Measurements from ENCODE around the gene CMKLR1. TPM values are rescaled to one million over a fixed set of nuclear protein-coding genes. Genes with fewer than 3 reads are reported as not detected.

The CMKLR1 gene
- total RNA-seq, 1 experiment from 2014 or later: 0.15 TPM

DNA sequence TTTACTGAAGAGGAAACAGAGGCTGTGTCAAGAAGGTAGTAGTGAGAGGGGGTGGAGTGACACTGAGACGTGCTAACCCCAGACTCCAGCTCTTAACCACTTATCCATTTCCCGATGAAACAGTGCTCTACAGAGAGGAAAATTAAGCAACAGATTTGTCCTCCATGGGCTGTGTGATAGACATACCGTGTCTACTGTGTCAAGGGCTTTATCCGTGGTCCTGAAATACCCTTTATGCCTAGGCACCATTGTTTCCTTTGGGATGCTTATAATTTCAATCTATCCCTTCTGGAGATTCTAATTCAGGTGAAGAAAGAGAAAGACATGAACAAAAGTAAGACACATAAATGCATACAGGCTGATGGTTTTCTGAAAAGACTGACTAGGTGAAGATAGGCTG, 71.7 kb downstream of the CMKLR1 start:
- ChIA-PET CTCF (no interaction called here), RAD21 (ENCODE audit: low non-redundant PET in 1 of 2, low total read pairs in 2 of 2, uncharacterized antibody in 2 of 2, unreplicated experiment in 2 of 2) (no interaction called here), POLR2A (no interaction called here)
- no peaks in the 10 kb centered on the region for H3K9me2 ChIP-seq (ENCODE audit: insufficient read depth)
- H3K4me2 ChIP-seq (ENCODE audit: low read length): no peak overlapping the region
- no peak overlapping the region for H3K9ac ChIP-seq (ENCODE audit: low read length)
- DNase-seq (ENCODE audit: low read depth, low spot score) (no peak), ATAC-seq (no peak)
- H2AFZ ChIP-seq (ENCODE audit: low read depth, low read length, poor library complexity, severe bottlenecking): no peak overlapping the region
- H3K4me3 ChIP-seq (replicated peaks in 1 of 2; ENCODE audit: low read depth in 1 of 2, low read length in 2 of 2): no peak overlapping the region
- H3K27me3 ChIP-seq (ENCODE audit: insufficient read depth, low read length): peaks cover 64% of the 10 kb centered on the region
- no peaks in the 10 kb centered on the region for H3K79me2 ChIP-seq (ENCODE audit: insufficient read depth, low read length)
- H4K20me1 ChIP-seq (ENCODE audit: insufficient read depth): no peaks in the 10 kb centered on the region
- H3K4me1 ChIP-seq (ENCODE audit: control insufficient read depth in 1 of 2, insufficient read depth in 2 of 2, low read length in 2 of 2): no peaks in the 10 kb centered on the region
- no peak overlapping the region for H3K27ac ChIP-seq (ENCODE audit: low read depth, low read length)
- no TSS peak for BruUV-seq (replicated peaks)
- intact Hi-C loops (cut with micrococcal nuclease): no loop called here
- H3K9me3 ChIP-seq (ENCODE audit: control insufficient read depth in 1 of 2, insufficient read depth in 1 of 2, low read depth in 1 of 2, low read length in 2 of 2): no peaks in the 10 kb centered on the region
- TF ChIP-seq, protein P1, sequence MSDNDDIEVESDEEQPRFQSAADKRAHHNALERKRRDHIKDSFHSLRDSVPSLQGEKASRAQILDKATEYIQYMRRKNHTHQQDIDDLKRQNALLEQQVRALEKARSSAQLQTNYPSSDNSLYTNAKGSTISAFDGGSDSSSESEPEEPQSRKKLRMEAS (IDR thresholded peaks at IDR 0.05): no peak
- TF ChIP-seq, protein P2, sequence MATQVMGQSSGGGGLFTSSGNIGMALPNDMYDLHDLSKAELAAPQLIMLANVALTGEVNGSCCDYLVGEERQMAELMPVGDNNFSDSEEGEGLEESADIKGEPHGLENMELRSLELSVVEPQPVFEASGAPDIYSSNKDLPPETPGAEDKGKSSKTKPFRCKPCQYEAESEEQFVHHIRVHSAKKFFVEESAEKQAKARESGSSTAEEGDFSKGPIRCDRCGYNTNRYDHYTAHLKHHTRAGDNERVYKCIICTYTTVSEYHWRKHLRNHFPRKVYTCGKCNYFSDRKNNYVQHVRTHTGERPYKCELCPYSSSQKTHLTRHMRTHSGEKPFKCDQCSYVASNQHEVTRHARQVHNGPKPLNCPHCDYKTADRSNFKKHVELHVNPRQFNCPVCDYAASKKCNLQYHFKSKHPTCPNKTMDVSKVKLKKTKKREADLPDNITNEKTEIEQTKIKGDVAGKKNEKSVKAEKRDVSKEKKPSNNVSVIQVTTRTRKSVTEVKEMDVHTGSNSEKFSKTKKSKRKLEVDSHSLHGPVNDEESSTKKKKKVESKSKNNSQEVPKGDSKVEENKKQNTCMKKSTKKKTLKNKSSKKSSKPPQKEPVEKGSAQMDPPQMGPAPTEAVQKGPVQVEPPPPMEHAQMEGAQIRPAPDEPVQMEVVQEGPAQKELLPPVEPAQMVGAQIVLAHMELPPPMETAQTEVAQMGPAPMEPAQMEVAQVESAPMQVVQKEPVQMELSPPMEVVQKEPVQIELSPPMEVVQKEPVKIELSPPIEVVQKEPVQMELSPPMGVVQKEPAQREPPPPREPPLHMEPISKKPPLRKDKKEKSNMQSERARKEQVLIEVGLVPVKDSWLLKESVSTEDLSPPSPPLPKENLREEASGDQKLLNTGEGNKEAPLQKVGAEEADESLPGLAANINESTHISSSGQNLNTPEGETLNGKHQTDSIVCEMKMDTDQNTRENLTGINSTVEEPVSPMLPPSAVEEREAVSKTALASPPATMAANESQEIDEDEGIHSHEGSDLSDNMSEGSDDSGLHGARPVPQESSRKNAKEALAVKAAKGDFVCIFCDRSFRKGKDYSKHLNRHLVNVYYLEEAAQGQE (IDR thresholded peaks at IDR 0.05; ENCODE audit: low read depth): peak; percentile 25
- no peaks in the 10 kb centered on the region for H3K36me3 ChIP-seq (ENCODE audit: control insufficient read depth in 1 of 2, insufficient read depth in 2 of 2, low read length in 2 of 2)

DNA sequence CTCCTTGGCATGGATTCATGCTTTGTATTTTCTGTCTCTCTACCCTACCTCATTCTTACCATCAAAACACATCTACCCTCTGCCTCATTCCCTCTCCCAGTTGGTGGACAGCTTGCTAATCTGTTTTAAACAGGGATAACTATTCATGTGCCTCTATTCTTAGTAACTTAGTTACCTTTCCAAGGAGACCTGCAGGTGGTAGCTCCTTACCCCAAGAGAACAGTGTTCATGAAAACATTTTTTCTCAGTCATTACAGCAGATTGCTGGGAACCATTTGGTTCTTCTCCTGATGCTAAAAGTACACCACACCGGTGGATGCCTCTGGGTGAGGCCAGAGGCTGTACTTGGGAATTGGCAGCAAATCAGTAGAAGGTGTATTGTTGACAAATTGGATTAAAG, 73.0 kb downstream of the CMKLR1 start:
- Histone ChIP-seq H3K27me3 (ENCODE audit: insufficient read depth, low read length) (peaks cover 65% of the 10 kb centered on the region), H3K4me3 (replicated peaks in 1 of 2; ENCODE audit: low read depth in 1 of 2, low read length in 2 of 2) (no peak overlapping the region), H3K9me2 (ENCODE audit: insufficient read depth) (no peaks in the 10 kb centered on the region), H3K27ac (ENCODE audit: low read depth, low read length) (no peak overlapping the region), H3K9me3 (ENCODE audit: control insufficient read depth in 1 of 2, insufficient read depth in 1 of 2, low read depth in 1 of 2, low read length in 2 of 2) (0 out of 4 replicates have a peak, but pooled peaks cover 0 to 7% of the 10 kb centered on the region in 2 experiments), H4K20me1 (ENCODE audit: insufficient read depth) (no peaks in the 10 kb centered on the region), H3K4me1 (ENCODE audit: control insufficient read depth in 1 of 2, insufficient read depth in 2 of 2, low read length in 2 of 2) (no peaks in the 10 kb centered on the region), H3K36me3 (ENCODE audit: control insufficient read depth in 1 of 2, insufficient read depth in 2 of 2, low read length in 2 of 2) (no peaks in the 10 kb centered on the region), H3K9ac (ENCODE audit: low read length) (no peak overlapping the region), H3K4me2 (ENCODE audit: low read length) (no peak overlapping the region), H2AFZ (ENCODE audit: low read depth, low read length, poor library complexity, severe bottlenecking) (no peak overlapping the region), H3K79me2 (ENCODE audit: insufficient read depth, low read length) (no peaks in the 10 kb centered on the region)
- ChIA-PET CTCF (no interaction called here), POLR2A (no interaction called here), RAD21 (ENCODE audit: low non-redundant PET in 1 of 2, low total read pairs in 2 of 2, uncharacterized antibody in 2 of 2, unreplicated experiment in 2 of 2) (no interaction called here)
- no peak for DNase-seq (ENCODE audit: low read depth, low spot score)
- intact Hi-C loops (cut with micrococcal nuclease): no loop called here
- no peak for ATAC-seq
- no TSS peak for BruUV-seq (replicated peaks)
- TF ChIP-seq, protein P3, sequence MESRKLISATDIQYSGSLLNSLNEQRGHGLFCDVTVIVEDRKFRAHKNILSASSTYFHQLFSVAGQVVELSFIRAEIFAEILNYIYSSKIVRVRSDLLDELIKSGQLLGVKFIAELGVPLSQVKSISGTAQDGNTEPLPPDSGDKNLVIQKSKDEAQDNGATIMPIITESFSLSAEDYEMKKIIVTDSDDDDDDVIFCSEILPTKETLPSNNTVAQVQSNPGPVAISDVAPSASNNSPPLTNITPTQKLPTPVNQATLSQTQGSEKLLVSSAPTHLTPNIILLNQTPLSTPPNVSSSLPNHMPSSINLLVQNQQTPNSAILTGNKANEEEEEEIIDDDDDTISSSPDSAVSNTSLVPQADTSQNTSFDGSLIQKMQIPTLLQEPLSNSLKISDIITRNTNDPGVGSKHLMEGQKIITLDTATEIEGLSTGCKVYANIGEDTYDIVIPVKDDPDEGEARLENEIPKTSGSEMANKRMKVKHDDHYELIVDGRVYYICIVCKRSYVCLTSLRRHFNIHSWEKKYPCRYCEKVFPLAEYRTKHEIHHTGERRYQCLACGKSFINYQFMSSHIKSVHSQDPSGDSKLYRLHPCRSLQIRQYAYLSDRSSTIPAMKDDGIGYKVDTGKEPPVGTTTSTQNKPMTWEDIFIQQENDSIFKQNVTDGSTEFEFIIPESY (IDR thresholded peaks at IDR 0.05; ENCODE audit: extremely low read depth, insufficient replicate concordance, low read length): no peak
- TF ChIP-seq, protein P4, sequence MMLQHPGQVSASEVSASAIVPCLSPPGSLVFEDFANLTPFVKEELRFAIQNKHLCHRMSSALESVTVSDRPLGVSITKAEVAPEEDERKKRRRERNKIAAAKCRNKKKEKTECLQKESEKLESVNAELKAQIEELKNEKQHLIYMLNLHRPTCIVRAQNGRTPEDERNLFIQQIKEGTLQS (IDR thresholded peaks at IDR 0.05): no peak
- TF ChIP-seq ELF1 (IDR thresholded peaks at IDR 0.05; ENCODE audit: borderline replicate concordance, low read depth) (no peak), EZH2phosphoT487 (IDR thresholded peaks at IDR 0.05; ENCODE audit: borderline replicate concordance) (no peak), SP1 (IDR thresholded peaks at IDR 0.05; ENCODE audit: low read depth) (no peak), SIN3A (IDR thresholded peaks at IDR 0.05; ENCODE audit: low read depth) (no peak), POLR2A (IDR thresholded peaks at IDR 0.05; ENCODE audit: borderline replicate concordance, extremely low read depth, insufficient read depth, insufficient read length) (no peak), FOSL1 (IDR thresholded peaks at IDR 0.05; ENCODE audit: low read depth) (no peak), RAD21 (IDR thresholded peaks at IDR 0.05; ENCODE audit: low read depth) (no peak), CEBPB (IDR thresholded peaks at IDR 0.05; ENCODE audit: low read depth) (no peak)
- TF ChIP-seq, protein P5, sequence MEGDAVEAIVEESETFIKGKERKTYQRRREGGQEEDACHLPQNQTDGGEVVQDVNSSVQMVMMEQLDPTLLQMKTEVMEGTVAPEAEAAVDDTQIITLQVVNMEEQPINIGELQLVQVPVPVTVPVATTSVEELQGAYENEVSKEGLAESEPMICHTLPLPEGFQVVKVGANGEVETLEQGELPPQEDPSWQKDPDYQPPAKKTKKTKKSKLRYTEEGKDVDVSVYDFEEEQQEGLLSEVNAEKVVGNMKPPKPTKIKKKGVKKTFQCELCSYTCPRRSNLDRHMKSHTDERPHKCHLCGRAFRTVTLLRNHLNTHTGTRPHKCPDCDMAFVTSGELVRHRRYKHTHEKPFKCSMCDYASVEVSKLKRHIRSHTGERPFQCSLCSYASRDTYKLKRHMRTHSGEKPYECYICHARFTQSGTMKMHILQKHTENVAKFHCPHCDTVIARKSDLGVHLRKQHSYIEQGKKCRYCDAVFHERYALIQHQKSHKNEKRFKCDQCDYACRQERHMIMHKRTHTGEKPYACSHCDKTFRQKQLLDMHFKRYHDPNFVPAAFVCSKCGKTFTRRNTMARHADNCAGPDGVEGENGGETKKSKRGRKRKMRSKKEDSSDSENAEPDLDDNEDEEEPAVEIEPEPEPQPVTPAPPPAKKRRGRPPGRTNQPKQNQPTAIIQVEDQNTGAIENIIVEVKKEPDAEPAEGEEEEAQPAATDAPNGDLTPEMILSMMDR (IDR thresholded peaks at IDR 0.05 in 2 of 3, conservative IDR thresholded peaks at IDR 0.05 in 1 of 3; ENCODE audit: borderline replicate concordance in 1 of 3, insufficient read depth in 1 of 3, low read depth in 2 of 3, low read length in 2 of 3): no peak
- TF ChIP-seq, protein P1 (IDR thresholded peaks at IDR 0.05): no peak
